ENCODE measurements around the gene NRN1.
"Not testable (repeated sequence)": the region's sequence is repeated elsewhere in the genome, so short reads cannot be mapped to it uniquely, and the experiment has no call there.

Gene NRN1

DNA sequence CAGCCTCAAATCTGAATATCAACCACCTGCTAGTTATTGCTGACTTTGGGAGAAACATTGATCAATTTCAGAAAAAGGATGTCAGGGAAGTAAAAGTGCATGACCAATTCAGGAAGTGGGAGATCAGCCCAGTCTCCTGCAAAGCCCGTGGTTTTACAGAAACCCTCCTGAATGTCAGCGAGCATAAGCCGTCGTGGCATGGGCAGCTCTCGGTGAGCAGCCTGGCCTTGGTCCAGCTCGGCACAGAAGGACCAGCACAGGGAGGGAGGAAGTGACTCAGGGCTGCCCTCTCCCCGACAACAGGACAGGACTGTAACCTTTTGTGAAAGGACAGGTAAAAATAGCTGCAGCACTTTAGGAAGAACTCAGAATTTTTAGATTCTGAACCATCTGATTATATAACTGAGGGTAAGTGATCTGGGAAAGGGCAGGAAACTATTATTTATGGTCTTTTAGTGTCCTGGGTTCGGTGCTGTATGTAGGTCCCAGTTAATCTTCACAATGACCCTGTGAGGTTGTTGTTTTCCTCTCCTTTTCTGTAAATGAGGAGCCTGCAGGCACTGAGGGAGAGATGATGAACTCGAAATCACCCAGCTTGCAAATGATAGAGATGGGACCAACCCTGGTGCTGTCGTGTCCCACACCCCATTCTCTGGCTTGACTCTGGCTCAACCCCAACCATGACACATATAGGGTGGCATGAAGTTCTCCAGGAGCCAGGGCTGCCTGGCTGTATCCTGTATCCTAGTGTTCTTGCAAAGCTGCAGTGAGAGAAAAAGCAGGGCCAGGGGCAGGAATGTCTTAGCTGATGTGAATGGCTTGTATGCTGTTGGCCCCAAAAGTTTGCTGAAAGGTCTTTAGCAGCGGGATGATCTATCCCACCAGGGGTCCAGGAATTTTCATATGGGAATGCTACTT, 37.6 kb downstream of the NRN1 start:
- TF ChIP-seq EZH2phosphoT487 (IDR thresholded peaks at IDR 0.05; ENCODE audit: low read depth): no peak
- TF ChIP-seq, protein P1, sequence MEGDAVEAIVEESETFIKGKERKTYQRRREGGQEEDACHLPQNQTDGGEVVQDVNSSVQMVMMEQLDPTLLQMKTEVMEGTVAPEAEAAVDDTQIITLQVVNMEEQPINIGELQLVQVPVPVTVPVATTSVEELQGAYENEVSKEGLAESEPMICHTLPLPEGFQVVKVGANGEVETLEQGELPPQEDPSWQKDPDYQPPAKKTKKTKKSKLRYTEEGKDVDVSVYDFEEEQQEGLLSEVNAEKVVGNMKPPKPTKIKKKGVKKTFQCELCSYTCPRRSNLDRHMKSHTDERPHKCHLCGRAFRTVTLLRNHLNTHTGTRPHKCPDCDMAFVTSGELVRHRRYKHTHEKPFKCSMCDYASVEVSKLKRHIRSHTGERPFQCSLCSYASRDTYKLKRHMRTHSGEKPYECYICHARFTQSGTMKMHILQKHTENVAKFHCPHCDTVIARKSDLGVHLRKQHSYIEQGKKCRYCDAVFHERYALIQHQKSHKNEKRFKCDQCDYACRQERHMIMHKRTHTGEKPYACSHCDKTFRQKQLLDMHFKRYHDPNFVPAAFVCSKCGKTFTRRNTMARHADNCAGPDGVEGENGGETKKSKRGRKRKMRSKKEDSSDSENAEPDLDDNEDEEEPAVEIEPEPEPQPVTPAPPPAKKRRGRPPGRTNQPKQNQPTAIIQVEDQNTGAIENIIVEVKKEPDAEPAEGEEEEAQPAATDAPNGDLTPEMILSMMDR (IDR thresholded peaks at IDR 0.05; ENCODE audit: low read depth, low read length): no peak
- no peak overlapping the region for H3K27ac ChIP-seq (ENCODE audit: low read length)
- no peak overlapping the region for H3K4me3 ChIP-seq (ENCODE audit: low read length)
- no peaks in the 10 kb centered on the region for H3K36me3 ChIP-seq (replicated peaks; ENCODE audit: low read depth, low read length)
- no peak overlapping the region for H3K9ac ChIP-seq (ENCODE audit: low read length)
- no peak overlapping the region for H2AFZ ChIP-seq (ENCODE audit: low read depth, low read length)
- H3K27me3 ChIP-seq (ENCODE audit: low read depth, low read length): no peaks in the 10 kb centered on the region; the same call in 1 of the 2 replicates
- no peaks in the 10 kb centered on the region for H4K20me1 ChIP-seq (ENCODE audit: insufficient read depth, low read length)
- no peaks in the 10 kb centered on the region for H3K4me1 ChIP-seq (ENCODE audit: low read length)
- H3K79me2 ChIP-seq (ENCODE audit: low read length): no peaks in the 10 kb centered on the region
- H3K9me3 ChIP-seq (ENCODE audit: insufficient read depth, low read length): no peaks in the 10 kb centered on the region
- peak overlapping the region; percentile 32; the same call in 1 of the 2 replicates for H3K4me2 ChIP-seq (ENCODE audit: low read length)

DNA sequence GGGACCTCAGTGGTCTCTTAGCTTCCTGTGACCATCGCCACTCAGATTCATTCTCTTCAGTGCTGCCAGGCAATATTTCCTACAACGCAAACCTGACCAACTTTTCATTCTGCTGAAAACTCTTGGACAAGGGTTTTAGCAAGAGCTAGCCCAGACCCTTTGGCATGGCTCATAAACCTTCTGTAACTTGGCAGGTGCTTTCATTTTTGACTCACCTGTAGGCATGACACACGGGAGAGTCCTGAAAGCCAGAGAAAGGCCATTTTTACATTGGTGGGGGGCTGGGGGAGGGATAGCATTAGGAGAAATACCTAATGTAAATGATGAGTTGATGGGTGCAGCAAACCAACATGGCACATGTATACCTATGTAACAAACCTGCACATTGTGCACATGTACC, 38.7 kb downstream of the NRN1 start:
- H3K9ac ChIP-seq (ENCODE audit: low read length); H3K27me3 ChIP-seq (ENCODE audit: low read depth, low read length); H3K4me1 ChIP-seq (ENCODE audit: low read length); H3K4me2 ChIP-seq (ENCODE audit: low read length); H3K79me2 ChIP-seq (ENCODE audit: low read length); H3K27ac ChIP-seq (ENCODE audit: low read length); H4K20me1 ChIP-seq (ENCODE audit: insufficient read depth, low read length); H3K9me3 ChIP-seq (ENCODE audit: insufficient read depth, low read length); H3K36me3 ChIP-seq (replicated peaks; ENCODE audit: low read depth, low read length); H2AFZ ChIP-seq (ENCODE audit: low read depth, low read length); H3K4me3 ChIP-seq (ENCODE audit: low read length): not testable (repeated sequence)

DNA sequence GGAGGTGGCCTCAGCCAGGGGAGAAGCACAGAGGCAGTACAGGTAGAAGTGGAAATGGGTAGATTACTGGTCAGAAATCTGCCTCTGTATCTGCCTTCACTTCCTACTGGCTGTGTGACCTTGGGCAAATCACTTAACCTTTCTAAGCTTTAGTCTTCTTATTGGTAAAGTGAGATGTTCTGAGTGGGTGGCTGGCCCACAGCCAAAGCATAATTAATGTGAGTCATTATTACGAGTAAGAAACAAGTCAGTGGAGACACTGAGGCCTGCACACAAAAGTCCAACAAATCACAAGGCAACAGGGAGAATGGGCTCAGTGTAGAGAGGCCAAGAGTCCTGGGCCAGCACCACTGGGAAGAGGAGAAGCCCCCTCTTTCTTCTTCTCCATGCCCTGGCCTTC, 39.1 kb downstream of the NRN1 start:
- no peak overlapping the region for H3K9ac ChIP-seq (ENCODE audit: low read length)

DNA sequence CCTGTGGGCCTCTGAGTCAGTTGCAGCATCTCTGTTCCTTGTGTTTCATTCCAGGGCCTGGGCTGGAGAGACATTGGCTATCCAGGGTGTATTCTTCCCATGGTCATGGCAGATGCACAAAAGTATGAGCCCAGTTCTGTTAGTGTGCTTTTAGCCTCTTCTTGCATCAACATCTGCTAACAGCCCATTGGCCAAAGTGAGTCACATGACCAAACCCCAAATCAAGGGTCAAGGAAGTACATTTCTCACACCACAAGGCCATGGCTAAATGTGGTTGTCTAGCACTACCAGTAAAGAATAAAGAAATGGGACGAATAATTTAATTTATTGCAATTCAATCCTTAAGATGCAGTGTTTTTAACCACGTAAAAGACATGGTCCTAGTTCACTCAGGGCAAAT, 43.9 kb downstream of the NRN1 start:
- Histone ChIP-seq H3K27me3 (ENCODE audit: low read depth, low read length) (no peaks in the 10 kb centered on the region), H3K36me3 (replicated peaks; ENCODE audit: low read depth, low read length) (no peaks in the 10 kb centered on the region), H3K4me1 (ENCODE audit: low read length) (no peaks in the 10 kb centered on the region), H3K9me3 (ENCODE audit: insufficient read depth, low read length) (no peaks in the 10 kb centered on the region), H4K20me1 (ENCODE audit: insufficient read depth, low read length) (no peaks in the 10 kb centered on the region), H3K4me3 (ENCODE audit: low read length) (no peak overlapping the region), H3K9ac (ENCODE audit: low read length) (no peak overlapping the region), H3K79me2 (ENCODE audit: low read length) (no peaks in the 10 kb centered on the region), H3K4me2 (ENCODE audit: low read length) (no peak overlapping the region), H2AFZ (ENCODE audit: low read depth, low read length) (no peak overlapping the region), H3K27ac (ENCODE audit: low read length) (no peak overlapping the region)
- no peak for TF ChIP-seq EZH2phosphoT487 (IDR thresholded peaks at IDR 0.05; ENCODE audit: low read depth)
- TF ChIP-seq, protein P1 (IDR thresholded peaks at IDR 0.05; ENCODE audit: low read depth, low read length): no peak

More for the DNA sequence above, 39.1 kb downstream of the NRN1 start:
- H3K4me1 ChIP-seq (ENCODE audit: low read length): no peaks in the 10 kb centered on the region
- no peaks in the 10 kb centered on the region for H3K36me3 ChIP-seq (replicated peaks; ENCODE audit: low read depth, low read length)
- H3K9me3 ChIP-seq (ENCODE audit: insufficient read depth, low read length): no peaks in the 10 kb centered on the region
- H3K27me3 ChIP-seq (ENCODE audit: low read depth, low read length): no peaks in the 10 kb centered on the region; the same call in 1 of the 2 replicates
- TF ChIP-seq, protein P1 (IDR thresholded peaks at IDR 0.05; ENCODE audit: low read depth, low read length): no peak
- TF ChIP-seq EZH2phosphoT487 (IDR thresholded peaks at IDR 0.05; ENCODE audit: low read depth): no peak
- no peak overlapping the region for H3K4me2 ChIP-seq (ENCODE audit: low read length)
- H3K4me3 ChIP-seq (ENCODE audit: low read length): no peak overlapping the region
- H3K27ac ChIP-seq (ENCODE audit: low read length): no peak overlapping the region
- H3K79me2 ChIP-seq (ENCODE audit: low read length): no peaks in the 10 kb centered on the region
- no peak overlapping the region for H2AFZ ChIP-seq (ENCODE audit: low read depth, low read length)
- no peaks in the 10 kb centered on the region for H4K20me1 ChIP-seq (ENCODE audit: insufficient read depth, low read length)
